ENCODE data around the gene SDC3. TPM values are rescaled to one million over a fixed set of nuclear protein-coding genes. Genes with fewer than 3 reads are reported as not detected.

The SDC3 gene
- polyA plus RNA-seq, 1 experiment, result 18.0 TPM

DNA sequence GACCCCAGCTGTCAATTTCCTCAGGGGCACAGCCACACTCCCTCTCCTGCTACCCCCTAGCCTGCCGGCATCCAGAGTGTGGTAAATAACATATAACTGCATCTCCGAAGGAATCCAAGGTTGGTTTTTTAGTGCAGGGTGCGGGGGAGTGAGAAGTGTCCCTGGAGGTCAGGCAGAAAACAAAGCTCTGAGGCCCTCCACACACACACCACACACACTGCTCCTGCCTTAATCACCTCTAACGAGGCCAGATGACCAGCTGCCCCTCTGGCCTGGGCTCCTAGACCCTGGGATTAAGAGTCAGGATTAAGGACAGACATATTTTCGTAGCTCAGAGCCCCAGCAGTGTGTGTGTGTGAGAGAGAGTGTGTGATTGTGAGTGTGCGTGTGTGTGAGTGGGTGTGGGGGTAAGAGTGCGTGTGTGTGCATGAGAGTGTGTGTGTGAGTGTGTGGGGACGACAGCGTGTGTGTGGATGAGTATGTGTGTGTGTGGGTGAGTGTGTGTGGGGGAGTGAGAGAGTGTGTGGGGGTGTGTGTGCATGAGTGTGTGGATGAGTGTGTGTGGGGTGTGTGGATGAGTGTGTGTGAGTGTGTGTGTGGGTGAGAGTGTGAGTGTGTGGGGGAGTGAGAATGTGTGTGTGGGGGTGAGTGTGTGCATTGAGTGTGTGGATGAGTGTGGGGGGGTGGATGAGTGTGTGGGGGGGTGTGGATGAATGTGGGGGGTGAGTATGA is 14.6 kb downstream of the SDC3 start:
- CTCF ChIA-PET, result interaction anchor here (0.5 kb wide), 1 partner anchor 1722 kb away, joined by 4 read pairs; no protein-coding TSS in a partner anchor
- no peaks in the 10 kb centered on the region for H3K27me3 ChIP-seq (ENCODE audit: control insufficient read depth, insufficient read depth, low read length)
- H3K4me3 ChIP-seq (ENCODE audit: low read depth, low read length), result no peak overlapping the region
- H3K36me3 ChIP-seq (ENCODE audit: control insufficient read depth, insufficient read depth, low read length), result no peaks in the 10 kb centered on the region
- TF ChIP-seq, protein P1, sequence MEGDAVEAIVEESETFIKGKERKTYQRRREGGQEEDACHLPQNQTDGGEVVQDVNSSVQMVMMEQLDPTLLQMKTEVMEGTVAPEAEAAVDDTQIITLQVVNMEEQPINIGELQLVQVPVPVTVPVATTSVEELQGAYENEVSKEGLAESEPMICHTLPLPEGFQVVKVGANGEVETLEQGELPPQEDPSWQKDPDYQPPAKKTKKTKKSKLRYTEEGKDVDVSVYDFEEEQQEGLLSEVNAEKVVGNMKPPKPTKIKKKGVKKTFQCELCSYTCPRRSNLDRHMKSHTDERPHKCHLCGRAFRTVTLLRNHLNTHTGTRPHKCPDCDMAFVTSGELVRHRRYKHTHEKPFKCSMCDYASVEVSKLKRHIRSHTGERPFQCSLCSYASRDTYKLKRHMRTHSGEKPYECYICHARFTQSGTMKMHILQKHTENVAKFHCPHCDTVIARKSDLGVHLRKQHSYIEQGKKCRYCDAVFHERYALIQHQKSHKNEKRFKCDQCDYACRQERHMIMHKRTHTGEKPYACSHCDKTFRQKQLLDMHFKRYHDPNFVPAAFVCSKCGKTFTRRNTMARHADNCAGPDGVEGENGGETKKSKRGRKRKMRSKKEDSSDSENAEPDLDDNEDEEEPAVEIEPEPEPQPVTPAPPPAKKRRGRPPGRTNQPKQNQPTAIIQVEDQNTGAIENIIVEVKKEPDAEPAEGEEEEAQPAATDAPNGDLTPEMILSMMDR (IDR thresholded peaks at IDR 0.05; ENCODE audit: insufficient read depth, low read depth, low read length), result no peak
- no peak for DNase-seq (ENCODE audit: low read depth)
- POLR2A ChIA-PET, result no interaction called here

DNA sequence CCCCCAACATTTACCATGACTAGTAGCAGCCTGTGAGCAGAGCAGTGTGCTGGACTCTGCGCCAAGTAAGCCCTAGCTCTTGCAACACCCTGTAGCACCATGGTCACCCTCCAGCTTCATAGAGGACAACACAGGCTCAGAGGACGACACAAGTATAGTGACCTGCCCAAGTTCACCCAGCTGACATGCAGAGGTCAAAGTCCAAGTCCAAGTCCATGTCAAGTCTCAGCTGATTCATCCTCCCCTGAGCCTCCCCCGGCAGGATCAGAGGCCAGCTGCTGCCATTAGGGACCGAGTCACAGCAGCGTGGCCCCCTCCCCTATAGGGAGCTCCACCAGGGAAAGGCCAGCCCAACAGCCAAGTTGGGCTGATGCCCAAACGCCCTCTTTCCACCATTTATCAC is 15.9 kb downstream of the SDC3 start:
- no peaks in the 10 kb centered on the region for H3K27me3 ChIP-seq (ENCODE audit: control insufficient read depth, insufficient read depth, low read length)
- H3K4me3 ChIP-seq (ENCODE audit: low read depth, low read length), result no peak overlapping the region
- H3K36me3 ChIP-seq (ENCODE audit: control insufficient read depth, insufficient read depth, low read length), result no peaks in the 10 kb centered on the region
- no peak for DNase-seq (ENCODE audit: low read depth)
- ChIA-PET CTCF (interaction anchor here (0.9 to 1.5 kb wide), 2 partner anchors 87 to 91 kb away, joined by 3 read pairs; no protein-coding TSS in a partner anchor), POLR2A (no interaction called here)
- TF ChIP-seq, protein P1 (IDR thresholded peaks at IDR 0.05; ENCODE audit: insufficient read depth, low read depth, low read length), result no peak

DNA sequence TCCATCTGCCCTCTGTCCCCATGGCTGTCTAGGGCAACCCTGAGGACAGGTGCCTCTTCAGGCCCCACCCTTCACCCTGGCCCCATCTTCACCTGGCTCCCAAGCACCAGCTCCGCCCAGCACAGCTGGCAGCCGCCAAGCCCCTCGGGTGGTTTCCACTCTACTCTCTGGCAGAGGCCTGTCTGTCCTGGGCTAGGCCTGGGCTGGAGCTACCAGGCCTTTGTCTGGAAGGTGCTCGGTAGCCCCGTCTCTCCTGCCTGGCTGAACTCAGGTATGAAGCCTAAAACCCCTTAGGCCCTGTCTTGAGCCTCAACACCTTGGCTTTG is 17.4 kb downstream of the SDC3 start:
- Histone ChIP-seq H3K4me3 (ENCODE audit: low read depth, low read length) (no peak overlapping the region), H3K27me3 (ENCODE audit: control insufficient read depth, insufficient read depth, low read length) (no peaks in the 10 kb centered on the region), H3K36me3 (ENCODE audit: control insufficient read depth, insufficient read depth, low read length) (no peaks in the 10 kb centered on the region)
- ChIA-PET POLR2A (no interaction called here), CTCF (interaction anchor here (1.4 kb wide), 1 partner anchor 20 kb away, joined by 4 read pairs; no protein-coding TSS in a partner anchor)
- DNase-seq (ENCODE audit: low read depth), result no peak
- TF ChIP-seq, protein P1 (IDR thresholded peaks at IDR 0.05; ENCODE audit: insufficient read depth, low read depth, low read length), result no peak

DNA sequence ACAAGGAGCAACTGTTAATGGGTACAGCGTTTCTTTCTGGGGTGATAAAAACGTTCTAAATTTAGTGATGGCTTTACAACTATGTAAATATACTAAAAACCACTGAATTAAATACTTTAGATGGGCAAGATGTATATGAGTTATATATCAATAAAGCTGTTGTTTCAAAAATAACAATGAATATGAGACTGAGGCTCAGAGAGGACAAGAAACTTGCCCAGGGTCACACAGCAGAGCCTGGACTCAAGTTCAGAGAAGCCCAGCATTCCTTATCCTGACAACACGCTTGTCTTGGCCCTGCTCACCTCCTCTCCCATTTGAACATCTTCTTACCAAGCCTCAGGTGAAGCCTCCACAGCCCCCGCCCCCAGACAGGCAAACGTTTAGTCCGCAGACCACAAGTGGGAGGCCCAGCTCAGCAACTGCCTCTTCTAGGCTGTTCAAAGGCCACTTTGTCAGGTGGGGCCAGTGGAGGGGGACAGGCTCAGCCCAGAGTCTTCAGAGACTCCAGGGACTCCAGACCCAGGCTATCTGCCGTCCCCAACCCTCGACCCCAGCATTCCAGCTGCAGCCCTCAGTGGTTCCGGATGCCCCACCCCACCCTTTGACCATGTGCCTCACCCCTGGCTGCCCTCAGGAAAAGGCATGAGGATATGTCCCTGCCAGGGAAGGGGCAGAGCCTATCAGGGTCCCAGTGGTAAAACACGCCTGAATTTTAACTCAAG is 17.9 kb downstream of the SDC3 start:
- POLR2A ChIA-PET, result no interaction called here
- no peak for DNase-seq (ENCODE audit: low read depth)

DNA sequence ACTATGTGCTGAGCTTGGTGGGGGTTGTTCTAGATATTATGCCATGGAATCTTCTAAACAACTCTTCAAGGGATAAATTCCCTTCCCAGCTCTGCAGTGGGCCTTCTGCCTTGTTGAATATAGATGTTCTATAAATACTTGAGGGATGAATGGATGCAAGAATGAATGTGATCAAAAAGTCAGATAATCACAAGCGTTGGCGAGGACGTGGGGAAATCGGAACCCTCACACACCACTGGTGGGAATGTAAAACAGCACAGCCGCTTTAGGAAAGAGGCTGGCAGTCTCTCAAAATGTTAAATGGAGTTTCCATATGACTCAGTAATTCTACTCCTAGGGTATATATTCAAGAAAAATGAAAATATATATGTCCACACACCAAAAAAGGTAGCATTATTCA is 19.0 kb downstream of the SDC3 start:
- Histone ChIP-seq H3K36me3 (ENCODE audit: control insufficient read depth, insufficient read depth, low read length) (no peaks in the 10 kb centered on the region), H3K4me3 (ENCODE audit: low read depth, low read length) (no peak overlapping the region), H3K27me3 (ENCODE audit: control insufficient read depth, insufficient read depth, low read length) (no peaks in the 10 kb centered on the region)
- DNase-seq (ENCODE audit: low read depth), result no peak
- TF ChIP-seq, protein P1 (IDR thresholded peaks at IDR 0.05; ENCODE audit: insufficient read depth, low read depth, low read length), result no peak
- ChIA-PET CTCF (interaction anchor here (1.3 kb wide), 2 partner anchors 16 to 87 kb away, joined by 4 to 5 read pairs; no protein-coding TSS in a partner anchor), POLR2A (no interaction called here)

More for the DNA sequence above, 17.9 kb downstream of the SDC3 start:
- TF ChIP-seq, protein P1 (IDR thresholded peaks at IDR 0.05; ENCODE audit: insufficient read depth, low read depth, low read length), result no peak
- CTCF ChIA-PET, result interaction anchor here (1.3 to 1.4 kb wide), 2 partner anchors 20 to 88 kb away, joined by 4 read pairs; no protein-coding TSS in a partner anchor
- Histone ChIP-seq H3K36me3 (ENCODE audit: control insufficient read depth, insufficient read depth, low read length) (no peaks in the 10 kb centered on the region), H3K27me3 (ENCODE audit: control insufficient read depth, insufficient read depth, low read length) (no peaks in the 10 kb centered on the region), H3K4me3 (ENCODE audit: low read depth, low read length) (no peak overlapping the region)
